ENCODE data around the gene TERT. TPM values are rescaled to one million over a fixed set of nuclear protein-coding genes. Genes with fewer than 3 reads are reported as not detected.

The TERT gene
- total and polyA plus RNA-seq, 5 donors from 2014 or later: 0.22 TPM; not detected in 4

DNA sequence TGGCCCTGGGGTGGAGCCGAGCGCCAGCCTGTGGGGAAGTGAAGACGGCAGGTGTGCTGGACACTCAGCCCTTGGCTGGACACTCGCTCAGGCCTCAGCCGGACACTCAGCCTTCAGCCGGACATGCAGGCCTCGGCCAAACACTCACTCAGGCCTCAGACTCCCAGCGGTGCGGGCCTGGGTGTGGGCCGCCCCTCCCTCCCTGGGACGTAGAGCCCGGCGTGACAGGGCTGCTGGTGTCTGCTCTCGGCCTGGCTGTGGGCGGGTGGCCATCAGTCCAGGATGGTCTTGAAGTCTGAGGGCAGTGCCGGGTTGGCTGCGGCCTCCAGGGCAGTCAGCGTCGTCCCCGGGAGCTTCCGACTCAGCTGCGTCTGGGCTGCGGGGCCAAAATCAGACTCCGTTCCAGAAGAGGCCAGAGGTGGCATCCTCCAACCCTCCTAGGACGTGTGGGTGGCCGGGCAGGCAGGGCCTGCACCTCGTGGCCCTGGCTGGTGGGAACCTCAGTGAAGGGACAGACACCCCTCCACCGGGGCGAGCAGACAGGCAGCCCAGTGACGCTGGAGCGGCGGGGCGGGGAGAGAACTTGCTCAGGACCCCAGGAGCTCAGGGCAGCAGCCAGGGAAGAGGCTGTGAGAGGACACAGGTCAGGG, 41.3 kb downstream of the TERT start:
- Histone ChIP-seq H3K9me3 (ENCODE audit: control insufficient read depth in 2 of 2, low read length in 2 of 2) (no peaks in the 10 kb centered on the region), H3K27ac (ENCODE audit: insufficient read depth, low read length, poor library complexity, severe bottlenecking) (no peak overlapping the region), H3K4me1 (ENCODE audit: control insufficient read depth, insufficient read depth, low read length, poor library complexity, severe bottlenecking) (peaks cover 14% of the 10 kb centered on the region), H3K4me3 (ENCODE audit: low read depth, low read length) (no peak overlapping the region), H3K27me3 (ENCODE audit: control insufficient read depth, insufficient read depth, low read length) (no peaks in the 10 kb centered on the region), H3K36me3 (ENCODE audit: control insufficient read depth, insufficient read depth, low read length) (no peaks in the 10 kb centered on the region)
- Mint-ChIP-seq H3K36me3 (no peaks in the 10 kb centered on the region), H3K4me1 (peaks cover 0 to 24% (median 9%) of the 10 kb centered on the region in 4 donors), H3K27me3 (no peaks in the 10 kb centered on the region), H3K27ac (no peak overlapping the region), H3K9me3 (no peaks in the 10 kb centered on the region), H3K4me3 (no peak overlapping the region)
- DNase-seq (no peak), ATAC-seq (ENCODE audit: low read depth in 2 of 2) (no peak)

DNA sequence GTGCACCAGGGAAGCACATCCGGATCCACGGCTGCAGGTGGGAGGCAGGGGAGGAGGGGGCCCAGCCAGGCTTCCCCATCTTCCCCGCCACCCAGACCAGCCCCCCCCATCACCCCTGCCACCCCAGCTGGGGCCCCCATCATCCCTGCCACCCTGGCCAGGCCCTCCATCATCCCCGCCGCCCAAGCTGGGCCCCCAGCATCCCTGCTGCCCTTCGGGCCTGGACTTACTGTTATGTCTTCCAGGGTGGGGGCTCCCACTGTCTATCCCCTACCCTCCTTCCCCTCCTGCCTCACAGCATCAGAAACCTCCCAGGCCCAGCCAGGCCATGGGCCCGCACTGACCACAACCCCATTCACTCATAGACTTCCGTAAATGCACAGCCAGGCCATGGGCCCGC, 42.2 kb downstream of the TERT start:
- no peaks in the 10 kb centered on the region for H3K36me3 Mint-ChIP-seq
- no peaks in the 10 kb centered on the region for H3K9me3 Mint-ChIP-seq
- Histone ChIP-seq H3K36me3 (ENCODE audit: control insufficient read depth, insufficient read depth, low read length) (no peaks in the 10 kb centered on the region), H3K4me1 (ENCODE audit: control insufficient read depth, insufficient read depth, low read length, poor library complexity, severe bottlenecking) (peaks cover 14% of the 10 kb centered on the region), H3K27me3 (ENCODE audit: control insufficient read depth, insufficient read depth, low read length) (no peaks in the 10 kb centered on the region), H3K27ac (ENCODE audit: insufficient read depth, low read length, poor library complexity, severe bottlenecking) (no peak overlapping the region), H3K4me3 (ENCODE audit: low read depth, low read length) (no peak overlapping the region), H3K9me3 (ENCODE audit: control insufficient read depth in 2 of 2, low read length in 2 of 2) (no peaks in the 10 kb centered on the region)
- no peak overlapping the region for H3K4me3 Mint-ChIP-seq
- H3K27ac Mint-ChIP-seq: peak overlapping the region in 1 of 3 donors; percentile 58
- ATAC-seq (ENCODE audit: low read depth in 2 of 2): no peak
- DNase-seq: no peak
- H3K4me1 Mint-ChIP-seq: peaks cover 0 to 24% (median 9%) of the 10 kb centered on the region in 4 donors
- H3K27me3 Mint-ChIP-seq: no peaks in the 10 kb centered on the region

DNA sequence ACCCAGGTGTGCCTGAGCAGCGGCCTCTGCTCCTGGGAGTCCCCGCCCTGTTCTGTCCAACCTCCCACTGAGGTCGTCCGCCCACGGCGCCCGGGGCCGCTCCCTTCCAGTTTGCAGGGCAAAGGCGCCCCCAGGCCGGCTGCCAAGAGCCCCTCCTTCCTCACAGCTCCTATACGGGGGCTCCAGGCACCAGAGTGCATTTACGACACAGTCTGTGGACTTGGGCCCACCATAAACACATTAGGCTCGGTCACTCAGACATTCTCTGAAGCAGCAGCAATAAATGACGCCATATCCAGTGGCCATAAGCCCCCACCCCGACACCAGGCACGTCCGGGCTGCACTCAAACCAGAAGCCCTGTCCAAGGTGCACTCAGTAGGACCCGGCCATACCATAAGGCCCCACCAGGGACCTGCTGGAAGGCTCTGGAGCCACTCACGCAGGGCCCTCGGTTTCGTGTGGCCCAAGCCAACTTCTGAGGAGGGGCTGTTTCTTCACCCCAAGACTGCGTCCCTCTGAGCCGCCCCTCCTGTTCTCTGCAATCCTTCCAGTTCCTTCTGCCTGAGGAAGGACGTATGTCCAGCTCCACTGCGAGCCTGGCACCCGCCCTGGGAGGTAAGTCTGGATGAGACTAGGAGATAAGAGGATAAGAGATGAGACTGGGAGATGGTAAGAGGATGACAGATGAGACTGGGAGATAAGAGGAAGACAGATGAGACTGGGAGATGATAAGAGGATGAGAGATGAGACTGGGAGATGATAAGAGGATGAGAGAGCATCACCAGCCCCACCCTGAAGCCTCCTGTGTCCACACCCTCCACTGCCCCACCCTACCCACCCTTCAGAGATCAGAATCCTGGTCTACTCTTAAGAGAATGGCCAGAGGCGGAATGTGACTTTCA, 42.9 kb downstream of the TERT start:
- Histone ChIP-seq H3K27ac (ENCODE audit: insufficient read depth, low read length, poor library complexity, severe bottlenecking) (no peak overlapping the region), H3K9me3 (ENCODE audit: control insufficient read depth in 2 of 2, low read length in 2 of 2) (no peaks in the 10 kb centered on the region), H3K4me1 (ENCODE audit: control insufficient read depth, insufficient read depth, low read length, poor library complexity, severe bottlenecking) (peaks cover 14% of the 10 kb centered on the region), H3K4me3 (ENCODE audit: low read depth, low read length) (no peak overlapping the region), H3K36me3 (ENCODE audit: control insufficient read depth, insufficient read depth, low read length) (no peaks in the 10 kb centered on the region), H3K27me3 (ENCODE audit: control insufficient read depth, insufficient read depth, low read length) (no peaks in the 10 kb centered on the region)
- H3K9me3 Mint-ChIP-seq: no peaks in the 10 kb centered on the region
- peaks cover 0 to 24% (median 9%) of the 10 kb centered on the region in 4 donors for H3K4me1 Mint-ChIP-seq
- no peak overlapping the region for H3K4me3 Mint-ChIP-seq
- H3K36me3 Mint-ChIP-seq: no peaks in the 10 kb centered on the region
- no peak for DNase-seq
- peak overlapping the region in 1 of 3 donors; percentile 46 for H3K27ac Mint-ChIP-seq
- no peaks in the 10 kb centered on the region for H3K27me3 Mint-ChIP-seq
- no peak for ATAC-seq (ENCODE audit: low read depth in 2 of 2)

DNA sequence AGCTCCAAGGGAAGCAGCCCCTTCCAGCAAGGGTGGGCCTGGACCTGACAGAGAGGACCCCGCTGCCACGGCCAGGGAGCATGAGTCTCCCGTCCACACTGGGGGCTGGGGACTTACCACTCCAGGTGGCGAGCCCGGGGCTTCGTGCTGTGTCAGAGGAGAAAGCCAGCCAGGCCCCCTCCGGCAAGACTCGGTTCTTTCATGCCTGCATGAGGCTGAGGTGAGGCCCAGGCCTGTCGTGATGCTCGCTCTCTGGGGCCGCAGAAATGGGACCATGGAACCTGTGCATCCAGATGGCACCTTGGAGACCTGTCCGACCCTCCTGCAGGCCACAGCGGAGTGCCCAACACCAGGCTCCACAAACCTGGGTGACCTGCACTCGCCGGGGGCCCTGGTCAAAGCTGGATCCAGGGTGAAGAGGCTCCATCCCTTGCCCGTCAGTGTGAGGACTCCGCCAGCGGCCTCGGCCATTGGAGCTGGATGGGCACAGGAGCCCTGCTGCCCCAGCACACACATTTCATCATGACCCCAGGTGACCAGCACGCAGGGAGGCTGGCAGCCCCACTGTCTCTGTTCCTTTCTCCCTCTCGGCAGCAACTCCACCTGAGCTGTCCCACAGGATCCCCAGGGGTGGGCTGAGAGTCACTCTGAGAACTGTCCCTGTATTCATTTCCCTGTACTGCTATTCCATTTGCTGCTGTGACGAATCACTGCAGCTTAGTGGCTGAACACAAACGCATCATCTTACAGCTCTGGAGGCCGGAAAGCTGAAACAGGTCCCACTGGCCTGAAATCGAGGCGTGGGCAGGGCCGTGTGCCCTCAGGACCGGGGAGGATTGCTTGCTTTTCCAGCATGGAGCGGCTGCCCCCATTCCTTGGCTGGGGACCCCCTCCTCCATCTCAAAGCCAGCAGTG, 45.2 kb downstream of the TERT start:
- H3K36me3 Mint-ChIP-seq: no peaks in the 10 kb centered on the region
- no peaks in the 10 kb centered on the region for H3K9me3 Mint-ChIP-seq
- no peak overlapping the region for H3K4me3 Mint-ChIP-seq
- H3K36me3 ChIP-seq (ENCODE audit: control insufficient read depth, insufficient read depth, low read length): no peaks in the 10 kb centered on the region
- H3K4me1 ChIP-seq (ENCODE audit: control insufficient read depth, insufficient read depth, low read length, poor library complexity, severe bottlenecking): peaks cover 6% of the 10 kb centered on the region
- no peaks in the 10 kb centered on the region for H3K27me3 ChIP-seq (ENCODE audit: control insufficient read depth, insufficient read depth, low read length)
- H3K27me3 Mint-ChIP-seq: no peaks in the 10 kb centered on the region
- peaks cover 0 to 5% (median under 1%) of the 10 kb centered on the region in 4 donors for H3K4me1 Mint-ChIP-seq
- ATAC-seq (ENCODE audit: low read depth in 2 of 2) (no peak), DNase-seq (no peak)
- H3K27ac Mint-ChIP-seq: no peak overlapping the region
- no peaks in the 10 kb centered on the region for H3K9me3 ChIP-seq (ENCODE audit: control insufficient read depth in 2 of 2, low read length in 2 of 2)
- H3K4me3 ChIP-seq (ENCODE audit: low read depth, low read length): no peak overlapping the region
- no peak overlapping the region for H3K27ac ChIP-seq (ENCODE audit: insufficient read depth, low read length, poor library complexity, severe bottlenecking)

DNA sequence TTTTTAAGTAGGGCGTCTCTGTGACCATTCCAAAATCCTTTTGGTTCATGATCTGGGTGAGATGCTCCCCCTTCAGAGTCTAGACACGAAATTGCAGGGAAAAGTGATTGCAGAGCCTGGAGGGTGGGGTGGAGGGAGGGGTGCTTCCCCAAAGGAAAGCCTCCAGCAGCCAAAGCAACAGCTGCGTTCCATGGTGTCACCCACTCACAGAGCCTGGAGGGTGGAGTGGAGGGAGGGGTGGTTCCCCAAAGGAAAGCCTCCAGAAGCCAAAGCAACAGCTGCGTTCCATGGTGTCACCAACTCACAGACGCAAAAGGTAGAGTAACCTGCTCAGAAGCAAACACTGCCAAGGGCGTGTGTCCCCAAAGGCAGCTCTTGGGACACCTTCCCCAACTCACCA, 47.1 kb downstream of the TERT start:
- Mint-ChIP-seq H3K4me1 (peaks cover 0 to 3% (median 0%) of the 10 kb centered on the region in 4 donors), H3K36me3 (no peaks in the 10 kb centered on the region), H3K4me3 (no peak overlapping the region), H3K9me3 (no peaks in the 10 kb centered on the region), H3K27me3 (no peaks in the 10 kb centered on the region), H3K27ac (no peak overlapping the region)
- DNase-seq (no peak), ATAC-seq (ENCODE audit: low read depth in 2 of 2) (no peak)
- H3K4me1 ChIP-seq (ENCODE audit: control insufficient read depth, insufficient read depth, low read length, poor library complexity, severe bottlenecking): no peaks in the 10 kb centered on the region
- H3K27ac ChIP-seq (ENCODE audit: insufficient read depth, low read length, poor library complexity, severe bottlenecking): no peak overlapping the region
- H3K4me3 ChIP-seq (ENCODE audit: low read depth, low read length): no peak overlapping the region
- no peaks in the 10 kb centered on the region for H3K36me3 ChIP-seq (ENCODE audit: control insufficient read depth, insufficient read depth, low read length)
- no peaks in the 10 kb centered on the region for H3K9me3 ChIP-seq (ENCODE audit: control insufficient read depth in 2 of 2, low read length in 2 of 2)
- no peaks in the 10 kb centered on the region for H3K27me3 ChIP-seq (ENCODE audit: control insufficient read depth, insufficient read depth, low read length)

DNA sequence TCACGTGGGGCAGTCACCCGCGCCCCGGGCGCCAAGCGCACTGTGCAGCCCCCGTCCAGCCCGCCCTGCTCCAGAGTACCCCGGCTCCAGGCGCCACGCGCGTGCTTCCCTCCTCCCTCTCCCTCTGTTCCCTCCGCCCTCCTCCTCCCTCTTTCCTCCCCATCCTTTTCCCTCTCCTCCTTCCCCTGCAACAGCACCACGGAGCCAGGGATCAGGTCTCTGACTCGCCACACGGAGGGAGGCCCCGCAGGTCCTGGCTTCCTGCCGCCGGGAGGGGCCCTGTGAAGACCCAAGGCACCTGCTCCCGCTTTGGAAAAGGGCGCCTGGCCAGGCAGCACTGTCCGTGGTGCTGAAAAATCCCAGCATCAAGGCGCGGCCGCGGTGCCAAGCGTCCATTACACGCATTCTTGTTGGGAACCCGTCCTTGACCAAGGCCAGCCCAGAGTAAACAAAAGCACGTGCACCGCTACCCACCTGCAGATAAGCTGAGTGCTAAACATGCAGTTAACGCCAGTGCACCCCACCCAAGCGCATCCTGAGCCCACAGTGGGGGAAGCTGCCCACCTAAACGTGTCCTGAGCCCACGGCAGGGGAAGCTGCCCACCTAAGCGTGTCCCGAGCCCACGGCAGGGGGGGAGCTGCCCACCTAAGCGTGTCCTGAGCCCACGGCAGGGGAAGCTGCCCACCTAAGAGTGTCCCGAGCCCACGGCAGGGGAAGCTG, 48.0 kb downstream of the TERT start:
- H3K4me1 Mint-ChIP-seq: no peaks in the 10 kb centered on the region
- no peaks in the 10 kb centered on the region for H3K9me3 ChIP-seq (ENCODE audit: control insufficient read depth in 2 of 2, low read length in 2 of 2)
- H3K9me3 Mint-ChIP-seq: no peaks in the 10 kb centered on the region
- H3K4me1 ChIP-seq (ENCODE audit: control insufficient read depth, insufficient read depth, low read length, poor library complexity, severe bottlenecking): no peaks in the 10 kb centered on the region
- H3K27me3 Mint-ChIP-seq: no peaks in the 10 kb centered on the region
- H3K36me3 Mint-ChIP-seq: no peaks in the 10 kb centered on the region
- H3K27me3 ChIP-seq (ENCODE audit: control insufficient read depth, insufficient read depth, low read length): no peaks in the 10 kb centered on the region
- ATAC-seq (ENCODE audit: low read depth in 2 of 2) (no peak), DNase-seq (no peak)
- no peaks in the 10 kb centered on the region for H3K36me3 ChIP-seq (ENCODE audit: control insufficient read depth, insufficient read depth, low read length)
- H3K4me3 Mint-ChIP-seq: no peak overlapping the region
- no peak overlapping the region for H3K4me3 ChIP-seq (ENCODE audit: low read depth, low read length)
- H3K27ac Mint-ChIP-seq: no peak overlapping the region
- no peak overlapping the region for H3K27ac ChIP-seq (ENCODE audit: insufficient read depth, low read length, poor library complexity, severe bottlenecking)

DNA sequence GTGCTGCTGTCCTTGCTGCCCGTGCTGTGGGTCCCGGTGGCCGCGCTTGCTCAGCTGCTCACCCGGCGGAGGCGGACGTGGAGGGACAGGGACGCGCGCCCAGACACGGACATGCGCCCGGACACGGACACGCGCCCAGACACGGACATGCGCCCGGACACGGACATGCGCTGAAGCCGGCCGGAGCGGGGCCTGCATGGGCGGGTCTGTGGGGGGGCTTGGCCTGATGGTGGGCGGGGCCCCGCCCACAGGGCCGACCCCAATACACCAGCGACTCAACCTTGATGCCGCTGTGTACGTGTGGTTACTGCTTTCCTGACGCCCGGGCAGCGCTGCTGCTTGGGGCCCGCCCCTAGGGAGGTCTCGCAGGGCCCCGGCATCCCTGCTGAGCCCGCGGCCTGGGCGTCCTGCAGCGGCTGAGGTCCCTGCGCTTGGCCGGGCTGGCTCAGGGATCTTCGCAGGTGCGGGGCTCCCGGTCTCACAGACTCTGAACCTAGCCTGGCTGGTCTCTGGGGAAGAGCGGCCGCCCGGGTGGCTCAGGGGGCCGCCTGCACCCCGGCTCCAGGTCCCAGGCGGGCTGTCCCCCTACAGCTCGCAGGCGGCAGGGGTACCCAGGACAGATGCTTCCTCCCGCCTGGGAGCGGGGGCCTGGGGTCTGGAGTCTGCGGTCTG, 48.8 kb downstream of the TERT start:
- ATAC-seq (ENCODE audit: low read depth in 2 of 2) (no peak), DNase-seq (no peak)
- no peaks in the 10 kb centered on the region for H3K36me3 Mint-ChIP-seq
- no peaks in the 10 kb centered on the region for H3K27me3 Mint-ChIP-seq
- no peaks in the 10 kb centered on the region for H3K36me3 ChIP-seq (ENCODE audit: control insufficient read depth, insufficient read depth, low read length)
- no peaks in the 10 kb centered on the region for H3K27me3 ChIP-seq (ENCODE audit: control insufficient read depth, insufficient read depth, low read length)
- H3K27ac ChIP-seq (ENCODE audit: insufficient read depth, low read length, poor library complexity, severe bottlenecking): no peak overlapping the region
- H3K9me3 Mint-ChIP-seq: no peaks in the 10 kb centered on the region
- H3K27ac Mint-ChIP-seq: no peak overlapping the region
- no peak overlapping the region for H3K4me3 ChIP-seq (ENCODE audit: low read depth, low read length)
- H3K9me3 ChIP-seq (ENCODE audit: control insufficient read depth in 2 of 2, low read length in 2 of 2): no peaks in the 10 kb centered on the region
- H3K4me1 Mint-ChIP-seq: peaks cover 0 to 2% (median 0%) of the 10 kb centered on the region in 4 donors
- H3K4me3 Mint-ChIP-seq: no peak overlapping the region
- H3K4me1 ChIP-seq (ENCODE audit: control insufficient read depth, insufficient read depth, low read length, poor library complexity, severe bottlenecking): no peaks in the 10 kb centered on the region

All from CD4-positive, CD25-positive, alpha-beta regulatory T cell (primary cell).